ENCODE results near the gene P3H3.
"Not testable (repeated sequence)": the region's sequence is repeated elsewhere in the genome, so short reads cannot be mapped to it uniquely, and the experiment has no call there.

Gene P3H3

GRCh38 chr12:6845395-6845794 is 17.2 kb downstream of the P3H3 start:
- no peak for DNase-seq (ENCODE audit: low read depth)

GRCh38 chr12:6846316-6846869 is 18.2 kb downstream of the P3H3 start:
- no peak for DNase-seq (ENCODE audit: low read depth)

GRCh38 chr12:6847676-6848075 is 19.5 kb downstream of the P3H3 start:
- no peak for DNase-seq (ENCODE audit: low read depth)

- DNase-seq (ENCODE audit: low read depth), result no peak
These were observed 21.2 kb downstream of the P3H3 start for GRCh38 chr12:6849427-6849826.

GRCh38 chr12:6849976-6850560 is 21.9 kb downstream of the P3H3 start:
- no peak for DNase-seq (ENCODE audit: low read depth)

GRCh38 chr12:6850796-6851152 is 22.6 kb downstream of the P3H3 start:
- no peak for DNase-seq (ENCODE audit: low read depth)

- DNase-seq (ENCODE audit: low read depth), result peak; percentile 75
These were observed 23.1 kb downstream of the P3H3 start, which contains the start of gene CDCA3 for GRCh38 chr12:6851153-6851920. CDCA3 (minus strand) TSS chr12:6851286; CDS start chr12:6850952, 334 bp downstream.

GRCh38 chr12:6851921-6852650 is 23.9 kb downstream of the P3H3 start, which contains the start of gene USP5:
USP5 (plus strand) TSS chr12:6852150; CDS start chr12:6852180, 30 bp downstream.
- DNase-seq (ENCODE audit: low read depth), result peak; percentile 88

GRCh38 chr12:6852651-6853354 is 24.6 kb downstream of the P3H3 start:
- DNase-seq (ENCODE audit: low read depth), result no peak

- DNase-seq (ENCODE audit: low read depth), result no peak
These were observed 25.4 kb downstream of the P3H3 start for GRCh38 chr12:6853626-6854025.

- DNase-seq (ENCODE audit: low read depth), result no peak
These were observed 25.8 kb downstream of the P3H3 start for GRCh38 chr12:6854036-6854435.

GRCh38 chr12:6855322-6855721 is 27.1 kb downstream of the P3H3 start:
- no peak for DNase-seq (ENCODE audit: low read depth)

- no peak for DNase-seq (ENCODE audit: low read depth)
These were observed 30.6 kb downstream of the P3H3 start for GRCh38 chr12:6858799-6859198.

GRCh38 chr12:6860116-6860515 is 31.9 kb downstream of the P3H3 start:
- no peak for DNase-seq (ENCODE audit: low read depth)

- DNase-seq (ENCODE audit: low read depth), result no peak
These were observed 32.7 kb downstream of the P3H3 start for GRCh38 chr12:6860942-6861341.

GRCh38 chr12:6861391-6861790 is 33.2 kb downstream of the P3H3 start:
- DNase-seq (ENCODE audit: low read depth), result no peak

GRCh38 chr12:6863033-6863432 is 34.8 kb downstream of the P3H3 start:
- no peak for DNase-seq (ENCODE audit: low read depth)

- DNase-seq (ENCODE audit: low read depth), result no peak
These were observed 35.5 kb downstream of the P3H3 start for GRCh38 chr12:6863586-6864321.

- DNase-seq (ENCODE audit: low read depth), result not testable (repeated sequence)
These were observed 37.1 kb downstream of the P3H3 start for GRCh38 chr12:6865307-6865706.

- no peak for DNase-seq (ENCODE audit: low read depth)
These were observed 38.1 kb downstream of the P3H3 start for GRCh38 chr12:6866163-6866919.

All from stimulated activated CD8-positive, alpha-beta memory T cell treated with anti-CD3 and anti-CD28 coated beads, Interleukin-15, amount 100 ng/mL, for 24 hours (primary cell).